Natural killer cell treated with Interleukin-12 subunit alpha and Interleukin-12 subunit beta and Interleukin-15 and Interleukin-18, amount 100 ng/mL, for 72 hours (primary cell): ENCODE data around the gene CARD14. TPM values are rescaled to one million over a fixed set of nuclear protein-coding genes. Genes with fewer than 3 reads are reported as not detected.
A peak's percentile ranks its signal among the peaks of the same experiment; 100 is the strongest.

ENCODE experiments used
- ATAC-seq, 2 donors: fragments of 150-1000 bp; cut with Tn5 transposase in 1 of 2; sonication (Bioruptor Pico), chemical (Tn5 transposase) in 1 of 2; 2 replicates each; pipeline ENCODE4 v1.10.0; 2021
- DNase-seq: peaks from one replicate; pipeline ENCODE4 v3.0.0; 2022; ENCODE audit warnings: low spot score
- H3K27ac Mint-ChIP-seq, 2 donors: 1 replicate in 1 of 2; 2 replicates in 1 of 2; pipeline ENCODE4 v1.8.0; 2022; ENCODE audit warnings: mixed read lengths in 2 of 2, mild to moderate bottlenecking in 1 of 2, moderate library complexity in 1 of 2
- H3K27me3 Mint-ChIP-seq, 2 donors: 1 replicate in 1 of 2; 2 replicates in 1 of 2; pipeline ENCODE4 v1.8.0; 2022; ENCODE audit warnings: mixed read lengths in 2 of 2
- H3K36me3 Mint-ChIP-seq: one replicate; pipeline ENCODE4 v1.8.0; 2022; ENCODE audit warnings: mixed read lengths
- H3K4me1 Mint-ChIP-seq, 2 donors: 1 replicate in 1 of 2; 2 replicates in 1 of 2; pipeline ENCODE4 v1.8.0; 2022; ENCODE audit warnings: low read depth in 2 of 2, mixed read lengths in 2 of 2, mild to moderate bottlenecking in 1 of 2
- H3K4me3 Mint-ChIP-seq: one replicate; pipeline ENCODE4 v1.8.0; 2022; ENCODE audit warnings: mixed read lengths
- H3K9me3 Mint-ChIP-seq: 2 replicates; pipeline ENCODE4 v1.8.0; 2022; ENCODE audit warnings: mixed read lengths
- total RNA-seq, 2 donors: library from RNA; stranded (reverse); gene quantifications; one replicate each; pipeline ENCODE4 v1.2.3, GENCODE V29; 2022

CARD14 gene
- not detected for total RNA-seq

DNA sequence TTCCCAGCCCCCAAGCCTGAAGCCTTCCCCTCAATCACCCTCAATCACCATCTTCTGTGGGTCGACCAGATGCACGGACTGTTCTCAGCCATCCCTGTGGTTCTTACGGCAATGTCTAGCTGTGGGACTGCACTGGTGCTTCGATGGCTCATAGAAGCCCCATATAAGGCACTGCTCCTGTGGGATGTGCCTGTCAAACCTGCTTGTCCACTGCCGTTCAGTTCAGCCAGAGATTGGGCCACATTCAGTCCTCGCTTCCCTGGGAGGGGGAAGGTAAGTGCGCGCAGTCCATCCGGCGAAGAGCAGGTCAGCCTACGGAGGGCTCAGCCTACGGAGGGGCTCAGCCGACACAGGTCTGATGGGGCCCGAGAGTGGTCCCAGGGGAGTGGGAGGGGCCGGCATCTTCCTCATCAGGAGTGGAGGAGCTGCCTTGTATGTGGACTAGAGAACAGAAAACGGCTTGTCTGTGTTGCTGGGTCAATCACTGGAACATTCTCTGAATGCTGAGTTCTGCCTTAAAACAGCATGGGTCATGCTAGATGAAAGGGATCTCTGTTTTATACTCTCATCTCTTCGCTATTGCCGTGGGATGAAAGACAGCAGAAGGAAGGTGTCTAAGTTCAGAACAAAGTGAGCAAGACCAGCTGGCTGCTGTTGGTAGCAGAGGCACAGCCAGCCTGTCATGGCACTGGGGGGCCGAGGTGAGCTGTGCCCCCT, at the start of gene CARD14:
CARD14 (plus strand) TSS at position 247 of the 717 bp plus-strand sequence. CDS start 11,409 bp downstream, outside the sequence.
- H3K4me3 Mint-ChIP-seq, result no peak within 1 kb of the TSS
- ATAC-seq, result no peak
- H3K27ac Mint-ChIP-seq, result no peak within 1 kb of the TSS
- H3K36me3 Mint-ChIP-seq, result no peaks in the 10 kb centered on the region
- H3K4me1 Mint-ChIP-seq, result no peaks in the 10 kb centered on the region
- peaks cover 6 to 10% of the 10 kb centered on the region in 2 donors for H3K27me3 Mint-ChIP-seq
- no peaks in the 10 kb centered on the region for H3K9me3 Mint-ChIP-seq
- DNase-seq, result no peak

DNA sequence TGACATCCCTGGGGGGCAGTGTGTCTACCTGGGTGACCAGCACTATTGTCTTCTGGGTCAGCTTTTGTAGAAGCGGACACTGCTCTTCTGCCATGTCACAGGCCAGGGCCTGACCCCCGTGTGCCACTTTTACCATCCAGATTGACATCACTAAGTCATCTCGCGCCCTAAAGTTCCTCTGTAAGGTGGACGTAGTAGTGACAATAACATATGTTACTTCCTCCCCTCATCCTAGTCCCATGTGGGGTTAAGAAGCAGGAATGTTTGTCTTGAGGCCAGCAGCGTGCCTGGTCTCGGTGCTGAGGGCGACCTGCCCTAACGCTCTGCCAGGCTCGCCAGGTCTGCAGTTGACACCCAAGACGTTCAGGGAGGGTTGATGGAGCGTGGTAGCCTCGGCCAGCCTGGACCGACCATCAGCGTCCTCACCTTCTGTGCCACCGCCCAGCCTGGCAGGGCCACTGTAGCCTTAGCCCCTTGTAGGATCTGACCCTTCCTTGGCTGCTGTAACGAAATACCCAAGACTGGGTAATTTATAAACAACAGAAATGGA, 47.7 kb upstream of the CARD14 start:
- H3K9me3 Mint-ChIP-seq, result no peaks in the 10 kb centered on the region
- ATAC-seq, result no peak
- H3K4me3 Mint-ChIP-seq, result no peak overlapping the region
- no peaks in the 10 kb centered on the region for H3K36me3 Mint-ChIP-seq
- H3K27ac Mint-ChIP-seq, result no peak overlapping the region
- DNase-seq, result no peak
- H3K27me3 Mint-ChIP-seq, result no peaks in the 10 kb centered on the region
- no peaks in the 10 kb centered on the region for H3K4me1 Mint-ChIP-seq

DNA sequence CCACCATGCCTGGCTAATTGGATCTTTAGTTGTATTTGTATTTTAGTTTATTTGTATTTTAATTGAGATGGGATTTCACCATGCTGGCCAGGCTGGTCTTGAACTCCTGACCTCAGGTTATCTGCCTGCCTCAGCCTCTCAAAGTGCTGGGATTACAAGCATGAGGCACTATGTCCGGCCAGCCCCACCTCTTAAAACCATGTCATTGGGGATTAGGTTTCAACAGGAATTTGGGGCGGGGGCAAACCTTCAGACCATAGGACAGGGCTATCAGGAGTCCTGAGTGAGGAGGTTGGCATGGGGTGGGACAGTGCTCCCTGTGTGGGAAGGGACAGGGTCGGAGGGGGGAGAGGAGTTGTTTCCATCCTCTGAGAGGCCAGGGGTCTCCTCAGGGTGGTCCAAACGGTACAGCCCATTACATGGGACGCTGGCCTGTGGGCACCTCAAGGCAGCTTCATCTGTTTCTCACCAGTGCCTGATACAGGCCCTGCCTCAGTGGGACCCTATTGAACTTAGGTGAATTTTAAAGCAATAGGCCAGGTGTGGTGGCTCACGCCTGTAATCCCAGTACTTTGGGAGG, 46.8 kb upstream of the CARD14 start:
- H3K27ac Mint-ChIP-seq, result no peak overlapping the region
- no peaks in the 10 kb centered on the region for H3K4me1 Mint-ChIP-seq
- DNase-seq (no peak), ATAC-seq (no peak)
- H3K4me3 Mint-ChIP-seq, result no peak overlapping the region
- no peaks in the 10 kb centered on the region for H3K9me3 Mint-ChIP-seq
- H3K36me3 Mint-ChIP-seq, result no peaks in the 10 kb centered on the region
- peaks cover 2 to 5% of the 10 kb centered on the region in 2 donors for H3K27me3 Mint-ChIP-seq

DNA sequence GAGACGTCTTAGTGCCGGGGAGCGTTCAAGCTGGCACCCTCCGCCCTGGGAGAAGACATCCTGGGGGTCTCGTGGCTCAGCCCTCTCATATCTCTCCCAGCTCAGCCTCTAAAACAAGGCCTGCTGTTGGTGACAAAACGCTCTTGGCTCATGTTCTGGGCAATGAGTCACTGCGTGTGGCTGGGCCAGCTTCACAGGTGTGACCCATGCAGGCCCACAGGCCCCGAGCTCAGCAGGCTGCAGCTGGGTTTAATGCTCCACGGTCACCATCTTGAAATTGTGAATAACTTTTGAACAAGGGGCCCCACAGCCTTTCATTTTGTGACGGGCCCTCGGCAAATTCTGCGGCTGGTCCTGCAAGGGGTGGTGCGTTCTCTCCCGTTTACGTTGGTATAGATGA, 46.0 kb upstream of the CARD14 start:
- no peaks in the 10 kb centered on the region for H3K4me1 Mint-ChIP-seq
- H3K27me3 Mint-ChIP-seq, result peaks cover 6 to 13% of the 10 kb centered on the region in 2 donors
- H3K27ac Mint-ChIP-seq, result no peak overlapping the region
- ATAC-seq (peak in 1 of 2 donors; percentile 9), DNase-seq (no peak)
- H3K36me3 Mint-ChIP-seq, result no peaks in the 10 kb centered on the region
- no peak overlapping the region for H3K4me3 Mint-ChIP-seq
- no peaks in the 10 kb centered on the region for H3K9me3 Mint-ChIP-seq

DNA sequence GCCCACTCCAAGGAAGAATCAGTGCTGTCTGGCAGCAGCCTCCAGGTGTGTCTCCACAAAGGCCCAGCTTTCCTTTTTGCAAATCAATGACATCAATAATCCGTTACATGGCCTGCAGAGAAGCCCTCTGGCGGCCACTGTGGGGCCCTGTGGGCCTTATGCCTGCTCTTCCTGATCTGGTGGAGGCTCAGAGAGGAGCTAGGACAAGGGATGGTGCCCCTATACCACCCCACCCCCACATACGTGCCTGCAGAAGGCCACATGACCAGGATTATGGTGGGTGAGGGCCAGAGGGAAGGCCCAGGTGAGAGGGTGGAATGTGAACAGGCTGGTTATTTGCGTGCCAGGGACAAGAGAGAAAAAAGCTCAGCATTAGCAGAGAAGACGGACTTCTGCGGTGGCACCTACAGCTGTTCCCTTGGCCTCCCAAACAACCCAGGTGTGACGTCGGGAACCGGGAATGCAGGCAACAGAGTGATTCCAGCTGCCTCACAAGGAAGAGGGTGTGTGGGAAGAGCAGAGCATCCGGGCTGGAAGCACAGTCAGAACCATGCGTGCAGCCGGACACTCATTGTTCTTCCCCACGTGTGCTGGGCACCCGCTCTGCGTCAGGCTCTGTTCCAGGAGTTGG, 45.4 kb upstream of the CARD14 start:
- Mint-ChIP-seq H3K36me3 (no peaks in the 10 kb centered on the region), H3K27me3 (peaks cover 9 to 19% of the 10 kb centered on the region in 2 donors), H3K9me3 (no peaks in the 10 kb centered on the region), H3K4me3 (no peak overlapping the region), H3K27ac (no peak overlapping the region), H3K4me1 (no peaks in the 10 kb centered on the region)
- ATAC-seq (peak in 1 of 2 donors; percentile 40), DNase-seq (no peak)

DNA sequence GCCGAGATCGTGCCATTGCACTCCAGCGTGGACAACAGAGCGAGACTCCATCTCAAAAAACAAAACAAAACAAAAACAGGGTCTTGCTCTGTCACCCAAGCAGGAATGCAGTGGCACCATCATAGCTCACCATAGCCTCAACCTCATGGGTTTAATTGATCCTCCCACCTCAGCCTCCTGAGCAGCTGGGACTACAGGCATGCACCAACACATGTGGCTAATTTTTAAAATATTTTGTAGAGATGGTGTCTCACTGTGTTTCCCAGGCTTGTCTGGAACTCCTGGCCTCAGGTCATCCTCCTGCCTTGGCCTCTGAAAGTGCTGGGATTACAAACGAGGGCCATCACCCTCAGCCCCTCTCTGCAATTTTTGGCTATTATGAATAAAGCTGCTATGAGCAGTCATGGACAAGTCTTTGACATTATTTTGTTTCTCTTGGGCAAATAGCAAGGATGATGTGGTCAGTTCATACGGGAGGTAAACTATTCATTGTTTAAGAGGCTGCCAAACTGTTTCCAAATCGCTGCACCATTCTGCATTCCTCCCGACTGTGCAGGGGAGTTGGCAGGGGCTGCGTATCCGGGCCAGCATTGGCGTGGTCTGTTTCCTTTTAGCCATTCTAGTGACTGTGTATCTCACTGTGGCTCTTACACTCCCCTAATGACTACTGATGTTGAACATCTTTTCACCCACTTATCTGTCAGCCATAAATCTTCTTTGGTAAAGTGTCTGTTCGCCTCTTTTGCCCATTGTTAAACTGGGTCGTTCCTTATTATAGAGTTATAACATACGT, 44.0 kb upstream of the CARD14 start:
- Mint-ChIP-seq H3K27me3 (peaks cover 9 to 19% of the 10 kb centered on the region in 2 donors), H3K9me3 (no peaks in the 10 kb centered on the region), H3K4me3 (no peak overlapping the region), H3K27ac (no peak overlapping the region), H3K4me1 (no peaks in the 10 kb centered on the region), H3K36me3 (no peaks in the 10 kb centered on the region)
- ATAC-seq, result no peak
- DNase-seq, result no peak

DNA sequence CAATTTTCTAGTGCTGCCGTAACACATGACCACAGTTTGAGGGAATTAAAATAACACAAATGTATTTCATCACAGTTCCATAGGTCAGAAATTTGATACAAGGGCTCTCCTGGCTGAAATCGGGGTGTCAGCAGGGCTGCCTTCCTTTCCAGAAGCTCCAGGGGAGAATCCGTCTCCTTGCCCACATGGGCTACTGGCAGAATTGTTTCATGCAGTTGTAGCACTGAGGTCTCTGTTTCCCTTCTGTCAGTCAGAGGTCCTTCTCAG, 43.4 kb upstream of the CARD14 start:
- no peak overlapping the region for H3K27ac Mint-ChIP-seq
- H3K4me1 Mint-ChIP-seq, result no peaks in the 10 kb centered on the region
- ATAC-seq (no peak), DNase-seq (no peak)
- peaks cover 9 to 19% of the 10 kb centered on the region in 2 donors for H3K27me3 Mint-ChIP-seq
- H3K4me3 Mint-ChIP-seq, result no peak overlapping the region
- H3K9me3 Mint-ChIP-seq, result no peaks in the 10 kb centered on the region
- no peaks in the 10 kb centered on the region for H3K36me3 Mint-ChIP-seq

DNA sequence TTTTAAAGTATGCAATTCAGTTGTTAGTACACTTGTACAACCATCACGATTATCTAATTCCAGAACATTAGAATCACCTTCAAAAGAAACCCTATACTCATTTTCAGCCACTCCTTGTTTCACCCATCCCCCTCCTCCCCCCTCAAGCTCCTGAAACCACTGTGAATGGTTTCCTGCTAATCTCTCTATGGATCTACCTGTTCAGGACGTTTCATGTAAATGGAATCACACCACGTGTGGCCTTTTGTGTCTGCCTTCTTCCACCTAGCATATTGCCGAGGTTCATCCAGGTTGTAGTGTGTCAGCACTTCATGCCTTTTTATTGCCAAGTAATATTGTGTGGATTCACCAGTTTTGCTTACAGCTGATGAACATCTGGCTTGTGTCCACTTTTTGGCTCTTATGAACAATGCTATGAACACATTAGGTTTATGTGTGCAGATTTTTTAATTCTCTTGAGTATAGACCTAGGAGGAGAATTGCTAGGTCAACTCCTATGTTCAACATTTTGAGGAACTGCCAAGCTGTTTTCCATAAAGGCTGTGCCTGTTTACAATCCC, 40.7 kb upstream of the CARD14 start:
- no peaks in the 10 kb centered on the region for H3K9me3 Mint-ChIP-seq
- peaks cover 9 to 19% of the 10 kb centered on the region in 2 donors for H3K27me3 Mint-ChIP-seq
- H3K36me3 Mint-ChIP-seq, result no peaks in the 10 kb centered on the region
- no peak for ATAC-seq
- no peak overlapping the region for H3K27ac Mint-ChIP-seq
- H3K4me1 Mint-ChIP-seq, result no peaks in the 10 kb centered on the region
- no peak overlapping the region for H3K4me3 Mint-ChIP-seq
- no peak for DNase-seq

DNA sequence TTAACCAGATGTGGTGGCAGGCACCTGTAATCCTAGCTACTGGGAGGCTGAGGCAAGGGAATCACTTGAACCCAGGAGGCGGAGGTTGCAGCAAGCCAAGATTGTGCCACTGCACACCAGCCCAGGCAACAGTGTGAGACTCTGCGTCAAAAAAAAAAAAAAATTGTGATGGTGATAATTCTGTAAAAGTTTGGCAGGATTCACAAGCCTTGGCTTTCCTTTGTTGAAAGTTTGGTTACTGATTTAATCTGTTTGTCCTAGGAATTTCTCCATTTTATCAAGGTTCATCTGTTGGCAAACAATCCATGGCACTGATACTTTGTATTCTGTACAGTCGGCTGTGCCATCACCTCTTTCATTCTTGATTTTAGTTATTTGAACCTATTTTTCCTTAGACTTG, 38.8 kb upstream of the CARD14 start:
- Mint-ChIP-seq H3K9me3 (no peaks in the 10 kb centered on the region), H3K36me3 (peaks cover 5% of the 10 kb centered on the region), H3K4me3 (no peak overlapping the region), H3K27ac (no peak overlapping the region), H3K4me1 (no peaks in the 10 kb centered on the region), H3K27me3 (peaks cover 9 to 19% of the 10 kb centered on the region in 2 donors)
- ATAC-seq (no peak), DNase-seq (no peak)

DNA sequence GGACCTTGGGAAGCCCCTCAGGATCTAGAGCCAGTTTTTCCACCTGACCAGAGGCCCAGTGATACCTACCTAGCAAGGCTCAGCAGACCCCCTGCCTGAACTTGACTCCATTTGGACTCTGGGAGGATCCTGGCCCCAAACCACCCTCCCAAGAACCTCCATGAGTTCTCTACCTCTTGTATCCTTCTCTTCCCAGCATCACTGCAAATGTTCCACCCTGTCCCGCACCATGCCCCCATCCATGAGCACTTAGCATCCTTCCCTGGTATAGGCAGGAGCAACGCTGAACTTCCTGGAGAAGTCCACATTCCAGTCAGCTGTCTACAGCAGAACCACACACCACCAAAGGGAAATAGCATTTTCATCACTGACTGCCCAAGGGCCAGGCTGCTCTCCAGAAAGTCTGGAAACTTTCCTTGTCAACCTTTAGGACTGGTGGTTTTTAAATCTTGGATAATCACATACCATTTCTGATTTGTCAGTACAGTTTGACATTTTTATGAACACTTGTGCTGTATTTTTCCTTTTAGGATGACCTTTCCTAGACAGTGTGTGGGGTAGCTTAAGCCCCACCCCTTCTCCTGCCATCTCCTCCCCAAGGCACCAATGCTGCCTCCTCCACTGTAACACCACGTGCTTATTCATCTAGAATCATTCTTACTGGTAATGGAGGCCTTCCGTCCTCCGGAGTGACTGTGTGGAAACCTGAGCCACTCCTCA, 36.8 kb upstream of the CARD14 start:
- peak overlapping the region in 1 of 2 donors; percentile 37 for H3K27ac Mint-ChIP-seq
- peak in 1 of 2 donors; percentile 8 for ATAC-seq

DNA sequence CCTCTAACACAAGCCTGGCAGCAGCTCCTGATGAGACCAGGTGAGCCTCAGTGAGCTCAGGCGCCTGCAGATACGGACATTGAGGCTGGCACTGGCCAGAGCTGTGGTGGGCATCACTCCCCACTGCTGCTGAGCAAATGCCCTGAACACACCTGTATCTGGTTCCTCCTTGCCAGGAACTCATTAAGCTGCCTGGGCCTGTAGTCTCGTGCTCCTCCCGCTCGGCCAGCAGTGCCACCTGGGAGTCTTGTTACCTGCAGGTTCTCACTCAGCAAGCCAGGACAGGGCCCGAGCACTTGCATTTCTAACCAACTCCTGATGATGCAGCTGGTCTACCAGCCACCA, 36.2 kb upstream of the CARD14 start:
- Mint-ChIP-seq H3K9me3 (no peaks in the 10 kb centered on the region), H3K36me3 (peaks cover 16% of the 10 kb centered on the region), H3K27me3 (peaks cover 3 to 9% of the 10 kb centered on the region in 2 donors), H3K27ac (peak overlapping the region in 1 of 2 donors; percentile 37), H3K4me1 (no peaks in the 10 kb centered on the region), H3K4me3 (no peak overlapping the region)
- ATAC-seq (peak; percentile 20 to 41), DNase-seq (no peak)

More for the DNA sequence above, 36.8 kb upstream of the CARD14 start:
- no peak for DNase-seq
- H3K4me1 Mint-ChIP-seq, result no peaks in the 10 kb centered on the region
- no peak overlapping the region for H3K4me3 Mint-ChIP-seq
- H3K36me3 Mint-ChIP-seq, result peaks cover 13% of the 10 kb centered on the region
- H3K27me3 Mint-ChIP-seq, result peaks cover 6 to 14% of the 10 kb centered on the region in 2 donors
- H3K9me3 Mint-ChIP-seq, result no peaks in the 10 kb centered on the region

DNA sequence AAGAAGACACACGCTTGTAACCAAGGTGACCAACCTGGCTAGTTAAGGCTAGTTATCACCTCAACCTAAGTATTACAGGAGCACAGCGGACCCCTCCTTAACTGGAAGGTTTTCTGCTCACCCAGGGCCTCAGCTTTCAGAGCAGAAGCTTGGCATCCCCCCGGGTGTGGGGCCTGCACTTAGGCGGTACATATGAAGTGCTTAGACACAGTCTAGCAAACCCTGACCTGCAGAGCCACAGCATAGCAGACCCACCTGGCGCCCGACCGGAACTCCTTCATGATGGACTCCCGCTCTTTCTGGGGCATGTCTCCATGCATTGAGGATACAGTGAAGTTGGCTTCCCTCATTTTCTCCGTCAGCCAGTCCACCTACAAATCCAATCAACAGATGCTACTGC, 32.7 kb upstream of the CARD14 start:
- no peaks in the 10 kb centered on the region for H3K9me3 Mint-ChIP-seq
- ATAC-seq, result no peak
- peaks cover 0 to 3% of the 10 kb centered on the region in 2 donors for H3K4me1 Mint-ChIP-seq
- no peak overlapping the region for H3K4me3 Mint-ChIP-seq
- no peak for DNase-seq
- H3K36me3 Mint-ChIP-seq, result peaks cover 37% of the 10 kb centered on the region
- H3K27ac Mint-ChIP-seq, result no peak overlapping the region
- H3K27me3 Mint-ChIP-seq, result no peaks in the 10 kb centered on the region

DNA sequence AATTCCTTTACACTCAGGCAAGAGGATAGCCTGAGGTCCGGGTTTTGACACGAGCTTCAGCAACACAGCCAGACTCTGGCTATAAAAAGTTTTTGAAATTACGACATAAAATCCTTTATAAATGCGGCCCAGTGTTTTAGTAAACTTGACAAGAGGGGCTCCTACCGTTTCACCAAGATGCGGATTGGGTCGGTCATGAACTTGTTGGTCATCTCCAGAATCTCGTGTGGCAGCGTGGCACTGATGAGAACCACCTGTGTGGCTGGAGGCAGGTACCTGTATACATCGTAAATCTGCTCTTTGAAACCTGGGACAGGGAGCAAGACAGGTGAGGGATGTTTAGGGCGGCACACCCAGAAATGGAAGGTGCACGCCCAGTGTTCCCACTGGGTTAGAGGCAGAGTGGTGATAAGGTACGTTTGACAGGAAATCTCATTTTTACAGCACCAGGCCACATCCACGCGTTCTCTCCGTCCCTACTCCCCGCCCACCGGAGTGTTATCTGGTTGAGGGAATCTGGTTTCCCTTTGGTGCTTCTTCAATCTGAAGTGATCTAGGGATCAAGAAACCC, 30.9 kb upstream of the CARD14 start:
- no peak overlapping the region for H3K27ac Mint-ChIP-seq
- peaks cover 0 to 8% of the 10 kb centered on the region in 2 donors for H3K4me1 Mint-ChIP-seq
- no peak overlapping the region for H3K4me3 Mint-ChIP-seq
- H3K36me3 Mint-ChIP-seq, result peaks cover 40% of the 10 kb centered on the region
- H3K27me3 Mint-ChIP-seq, result no peaks in the 10 kb centered on the region
- no peak for DNase-seq
- ATAC-seq, result no peak
- H3K9me3 Mint-ChIP-seq, result no peaks in the 10 kb centered on the region
